ENCODE results near the gene TARS3.
"Not testable (repeated sequence)": the region's sequence is repeated elsewhere in the genome, so short reads cannot be mapped to it uniquely, and the experiment has no call there.

TARS3 gene

GRCh38 chr15:101654624-101655337, 69.5 kb downstream of the TARS3 start:
- DNase-seq (ENCODE audit: low read depth in 2 of 2): not testable (repeated sequence)

- no peak for DNase-seq (ENCODE audit: low read depth in 2 of 2)
These were observed 70.1 kb downstream of the TARS3 start for GRCh38 chr15:101654171-101654570.

DNA sequence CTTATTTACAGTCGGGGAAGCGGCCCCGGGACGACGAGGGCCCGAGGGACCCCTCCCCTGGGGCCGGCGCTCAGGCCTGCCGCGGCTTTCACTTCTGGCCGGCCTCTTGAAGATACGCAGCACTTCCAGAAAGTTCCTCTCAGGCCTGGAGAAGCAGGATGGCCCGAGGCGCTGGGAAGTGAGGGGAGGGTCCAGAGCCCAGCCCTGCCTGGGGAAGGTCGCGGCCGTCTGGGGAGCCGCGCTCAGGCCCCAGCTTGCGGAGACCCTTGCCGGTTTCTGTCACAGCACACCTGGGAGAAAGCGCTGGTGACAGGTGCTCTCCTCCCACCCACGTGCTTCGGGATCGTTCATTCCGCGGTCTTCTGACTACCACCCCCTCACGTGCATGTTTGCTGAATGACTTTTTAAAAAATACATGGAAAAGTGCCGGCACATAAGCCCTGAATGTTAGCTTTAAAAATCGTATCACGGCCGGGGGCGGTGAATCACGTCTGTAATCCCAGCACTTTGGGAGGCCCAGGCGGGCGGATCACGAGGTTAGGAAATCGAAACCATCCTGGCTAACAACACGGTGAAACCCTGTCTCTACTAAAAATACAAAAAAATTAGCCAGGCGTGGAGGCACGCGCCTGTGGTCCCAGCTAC, 71.4 kb downstream of the TARS3 start:
- no peak for DNase-seq (ENCODE audit: low read depth in 2 of 2)

DNA sequence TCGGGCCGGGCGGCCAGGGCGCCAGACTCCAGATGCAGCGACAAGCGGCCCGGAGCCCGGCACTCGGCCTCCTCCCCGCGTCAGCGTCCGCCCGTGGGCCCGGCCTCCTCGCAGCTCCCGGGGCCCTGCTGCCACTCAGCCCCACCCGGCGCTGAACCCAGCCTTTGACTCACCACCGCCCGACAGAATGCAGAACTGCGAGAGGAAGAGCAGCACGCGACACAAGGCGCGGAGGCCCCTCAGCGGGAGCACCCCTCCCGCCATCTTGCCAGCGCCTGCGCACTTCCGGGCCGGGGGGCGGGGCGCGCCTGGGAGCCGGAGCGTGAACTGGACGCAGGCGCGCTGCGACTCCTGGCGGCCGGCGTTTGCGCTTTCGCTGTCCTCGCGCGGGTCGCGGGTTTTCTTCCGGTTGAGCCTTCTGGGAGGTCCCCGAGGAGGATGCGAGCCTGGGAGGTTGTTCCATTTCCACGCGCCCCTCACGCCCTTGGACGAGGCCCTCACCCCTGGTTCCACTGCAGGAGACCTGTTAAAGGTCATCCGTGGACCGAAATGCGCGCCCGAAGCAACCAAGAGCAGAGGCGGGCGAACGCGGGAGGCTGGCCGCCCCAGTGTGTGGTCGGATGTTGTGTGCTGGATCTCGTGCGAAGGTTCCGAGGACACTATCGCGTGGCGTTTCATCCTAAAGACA, 72.0 kb downstream of the TARS3 start, which contains the start of gene TM2D3:
TSS of gene TM2D3 (minus strand) at position 284 of the 688 bp plus-strand sequence. CDS start at position 264, 20 bp downstream.
- DNase-seq (ENCODE audit: low read depth in 2 of 2): peak; percentile 89

DNA sequence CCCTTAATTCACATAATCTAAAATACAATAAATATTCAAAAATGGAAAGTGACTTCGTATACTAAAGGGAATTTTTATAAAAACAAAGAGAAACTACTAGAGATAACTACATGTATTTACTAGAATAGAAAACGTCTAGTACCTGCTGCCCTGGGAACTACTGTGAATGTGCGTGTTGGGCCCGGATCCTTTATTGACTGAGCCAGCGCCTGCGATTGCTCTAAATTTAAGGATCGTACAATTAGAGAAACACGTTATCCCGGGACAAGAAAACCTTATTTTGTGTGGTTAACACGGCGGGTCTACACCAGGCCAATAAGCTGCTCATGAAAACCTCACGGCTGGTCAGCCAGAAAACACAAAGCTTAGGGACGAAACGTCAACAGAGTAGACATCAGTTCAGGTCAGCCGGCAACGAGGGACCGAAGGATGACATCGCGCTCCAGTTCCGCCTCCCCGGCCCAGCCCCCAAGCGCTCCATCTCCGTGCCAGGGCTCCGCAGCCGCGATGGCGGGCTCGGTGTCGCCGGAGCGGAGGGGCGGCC, 72.6 kb downstream of the TARS3 start:
- DNase-seq (ENCODE audit: low read depth in 2 of 2): no peak

- no peak for DNase-seq (ENCODE audit: low read depth in 2 of 2)
These were observed 74.1 kb downstream of the TARS3 start for GRCh38 chr15:101650145-101650544.

DNA sequence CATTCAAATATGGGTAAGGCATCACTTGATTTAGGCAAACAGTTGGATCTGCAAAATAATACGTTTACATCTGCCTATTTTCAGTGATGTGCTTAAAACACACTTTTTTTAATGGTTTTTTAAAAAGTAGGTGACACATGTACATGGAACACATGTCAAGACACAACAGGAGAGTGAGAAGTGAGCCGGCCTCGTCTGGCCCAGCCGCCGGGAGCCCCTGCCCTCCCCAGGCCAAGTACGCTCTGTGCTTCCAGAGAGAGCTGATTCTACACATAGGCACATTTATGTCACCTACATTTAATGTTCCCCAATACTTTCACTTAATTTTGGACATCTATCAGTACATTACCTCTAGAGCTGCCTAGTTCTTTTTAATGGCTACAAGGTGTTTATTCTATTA, 75.9 kb downstream of the TARS3 start:
- no peak for DNase-seq (ENCODE audit: low read depth in 2 of 2)

DNA sequence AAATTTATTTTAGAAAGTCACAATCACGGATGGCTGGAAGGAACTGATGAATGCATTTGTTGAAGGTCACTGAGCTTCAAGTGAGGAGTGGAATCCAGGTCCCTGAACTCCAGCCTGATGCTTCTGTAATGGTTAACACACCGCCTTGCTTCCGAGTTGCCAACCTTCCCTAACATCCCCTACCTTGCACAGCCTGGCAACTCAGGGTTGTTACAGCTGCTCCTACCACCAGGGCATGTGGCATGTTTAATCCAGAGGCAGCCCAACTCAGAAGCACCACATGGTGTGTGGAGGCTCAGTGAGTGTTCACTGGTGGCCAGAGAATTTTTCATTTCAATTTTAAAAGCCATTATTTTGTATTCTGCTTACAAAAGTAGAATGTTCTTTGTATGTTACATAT, 77.0 kb downstream of the TARS3 start:
- no peak for DNase-seq (ENCODE audit: low read depth in 2 of 2)

DNA sequence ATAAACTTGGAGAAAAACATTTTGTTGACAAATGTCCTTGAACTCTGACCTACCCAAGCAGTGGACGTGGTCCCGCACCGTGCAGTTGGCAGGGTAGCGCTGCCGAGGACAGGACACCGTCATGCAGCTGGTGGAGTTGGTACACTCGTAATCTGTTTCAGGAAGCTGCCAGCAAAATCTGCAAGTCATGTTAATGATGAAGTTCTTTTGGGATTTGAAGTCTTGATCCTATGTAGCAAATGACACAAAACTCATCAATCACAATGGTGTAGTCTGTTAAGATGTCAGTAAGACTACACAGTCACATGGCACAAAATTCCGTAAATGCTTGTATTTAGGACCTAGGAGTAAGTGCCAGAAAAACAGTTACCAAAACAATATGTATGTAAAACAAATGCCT, 77.6 kb downstream of the TARS3 start:
- DNase-seq (ENCODE audit: low read depth in 2 of 2): no peak

DNA sequence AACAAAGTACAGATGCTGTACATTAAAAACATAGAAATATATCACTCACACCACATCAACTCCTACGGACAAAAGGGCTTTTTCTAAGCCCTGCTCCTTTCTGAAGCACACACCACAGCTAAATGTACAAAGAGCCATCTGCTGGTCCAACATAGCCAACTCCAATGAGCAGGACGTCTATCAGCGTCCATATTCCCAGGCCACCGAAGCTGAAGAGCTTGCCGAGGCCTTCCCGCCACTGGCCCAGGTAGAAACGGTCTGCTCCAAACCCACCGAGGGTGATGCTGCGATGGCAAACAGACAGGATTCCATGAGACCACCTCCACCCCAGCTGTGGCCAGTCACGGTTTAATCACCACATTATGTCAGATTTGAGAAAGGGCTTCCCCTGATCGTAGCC, 81.9 kb downstream of the TARS3 start:
- no peak for DNase-seq (ENCODE audit: low read depth in 2 of 2)

DNA sequence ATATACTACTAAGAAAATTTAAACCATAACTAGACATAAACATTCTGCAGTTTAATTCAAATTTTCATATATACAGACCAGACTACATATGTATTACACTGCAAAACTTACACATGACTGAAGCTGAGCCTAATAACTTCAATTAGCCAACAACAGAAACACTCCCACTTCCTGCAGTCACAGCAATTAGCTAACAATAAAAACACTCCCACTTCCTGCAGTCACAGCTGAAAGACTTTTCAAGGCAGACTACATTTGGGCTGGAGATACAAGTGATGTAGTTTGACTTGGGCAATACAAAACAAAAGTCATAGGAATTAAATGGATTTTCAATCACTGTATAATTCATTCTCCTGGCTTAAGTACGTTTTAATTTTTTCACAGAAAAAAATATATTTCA, 82.4 kb downstream of the TARS3 start:
- DNase-seq (ENCODE audit: low read depth in 2 of 2): no peak

- DNase-seq (ENCODE audit: low read depth in 2 of 2): peak; percentile 52 to 56
These were observed 83.0 kb downstream of the TARS3 start for GRCh38 chr15:101641129-101641764.

- DNase-seq (ENCODE audit: low read depth in 2 of 2): no peak
These were observed 84.6 kb downstream of the TARS3 start for GRCh38 chr15:101639667-101640066.

DNA sequence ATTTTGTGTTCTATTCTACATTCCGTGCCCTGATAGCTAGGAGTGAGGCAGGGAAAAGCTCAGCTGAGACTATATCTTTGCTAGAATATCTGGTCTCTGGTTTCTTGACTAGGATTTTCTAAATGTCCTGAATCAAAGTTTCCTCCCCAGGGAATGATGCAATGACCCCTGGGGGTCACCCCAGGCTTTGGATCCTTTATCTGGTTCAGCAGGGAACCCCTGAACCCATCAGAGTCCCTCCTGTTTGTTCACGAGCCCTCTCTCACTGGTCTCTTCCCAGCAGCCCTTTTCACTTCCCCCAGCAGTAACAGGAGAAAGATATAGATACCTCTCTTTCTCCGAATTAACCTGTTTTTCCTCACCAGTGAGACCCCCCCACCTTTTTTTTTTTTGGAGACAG, 86.4 kb downstream of the TARS3 start:
- no peak for DNase-seq (ENCODE audit: low read depth in 2 of 2)

- no peak for DNase-seq (ENCODE audit: low read depth in 2 of 2)
These were observed 86.8 kb downstream of the TARS3 start for GRCh38 chr15:101637516-101637915.

DNA sequence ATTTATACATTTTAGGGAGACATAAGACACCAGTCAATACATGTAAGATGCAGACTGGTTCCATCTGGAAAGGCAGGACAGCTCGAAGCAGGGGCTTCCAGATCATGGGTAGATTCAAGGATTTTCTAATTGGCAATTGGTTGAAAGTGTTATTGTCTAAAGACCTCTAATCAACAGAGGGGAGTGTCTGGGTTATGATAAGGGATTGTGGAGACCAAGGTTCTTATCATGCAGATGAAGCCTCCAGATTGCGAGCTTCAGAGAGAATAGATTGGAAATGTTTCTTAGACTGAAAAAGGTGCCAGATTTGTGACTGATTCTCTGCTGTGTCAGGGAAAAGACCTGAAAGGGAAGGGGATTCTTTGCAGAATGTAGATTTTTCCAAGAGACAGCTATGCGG, 87.2 kb downstream of the TARS3 start:
- DNase-seq (ENCODE audit: low read depth in 2 of 2): no peak

DNA sequence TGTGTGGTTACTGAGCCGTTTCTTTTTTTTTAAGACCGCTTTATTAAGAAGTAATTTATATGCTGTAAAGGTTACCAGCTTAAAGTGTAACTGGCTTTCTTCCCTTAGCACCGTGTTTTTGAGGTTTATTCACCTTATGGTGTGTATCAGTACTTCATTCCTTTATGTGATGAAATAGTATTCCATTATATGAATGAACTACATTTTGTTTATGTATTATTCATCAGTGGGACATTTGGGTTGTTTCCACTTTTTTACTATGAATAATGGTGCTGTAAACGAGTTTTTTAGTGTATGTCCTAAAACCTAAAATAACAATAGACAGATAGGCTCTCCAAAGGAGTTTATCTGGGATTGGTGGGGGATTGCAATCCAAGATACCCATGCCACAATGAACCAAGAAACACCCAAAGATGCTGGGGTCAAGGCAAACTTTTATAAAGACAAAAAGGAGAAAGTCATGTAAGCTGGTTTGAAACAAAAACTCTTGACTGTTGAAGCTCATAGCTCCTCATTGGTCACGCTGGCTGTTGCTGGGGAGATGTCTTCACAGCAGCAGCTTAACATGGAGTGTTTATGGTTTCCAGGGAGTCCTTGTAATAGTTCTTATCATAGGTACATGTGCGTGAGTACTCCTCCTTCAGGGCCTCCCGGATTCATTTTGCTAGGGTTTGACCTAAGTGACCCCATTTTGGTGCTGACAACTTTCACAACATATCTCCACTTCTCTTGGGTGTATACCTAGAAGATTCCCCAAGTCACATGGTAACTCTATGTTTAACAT, 88.1 kb downstream of the TARS3 start:
- no peak for DNase-seq (ENCODE audit: low read depth in 2 of 2)

GRCh38 chr15:101633356-101633755, 90.9 kb downstream of the TARS3 start:
- no peak for DNase-seq (ENCODE audit: low read depth in 2 of 2)

GRCh38 chr15:101626729-101627128, 97.5 kb downstream of the TARS3 start:
- not testable (repeated sequence) for DNase-seq (ENCODE audit: low read depth in 2 of 2)

DNA sequence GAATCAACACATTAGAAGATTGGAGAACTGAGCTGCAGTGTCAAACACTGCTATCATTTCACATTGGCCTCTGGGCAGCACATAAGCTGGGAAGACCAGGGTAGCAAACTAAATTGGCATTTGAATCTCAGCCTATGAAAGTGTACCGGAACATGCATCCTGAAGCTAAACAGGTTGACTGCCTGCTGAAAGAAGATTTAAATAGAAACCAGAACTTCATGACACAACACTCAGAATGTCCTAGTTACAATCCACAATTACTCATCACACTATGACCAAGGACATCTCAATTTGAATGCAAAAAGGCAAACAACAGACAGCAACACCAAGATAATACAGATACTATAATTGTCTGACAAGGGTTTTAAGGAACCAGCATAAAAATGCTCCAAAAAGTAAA, 98.3 kb downstream of the TARS3 start:
- no peak for DNase-seq (ENCODE audit: low read depth in 2 of 2)

GRCh38 chr15:101625184-101625583, 99.1 kb downstream of the TARS3 start:
- no peak for DNase-seq (ENCODE audit: low read depth in 2 of 2)

Data from stimulated activated CD8-positive, alpha-beta memory T cell treated with anti-CD3 and anti-CD28 coated beads, Interleukin-7, amount 100 ng/mL, for 1 hour (primary cell).